Measurements from ENCODE around the gene RTN4. TPM values are rescaled to one million over a fixed set of nuclear protein-coding genes. Genes with fewer than 3 reads are reported as not detected.

Gene RTN4
- polyA plus RNA-seq, 3 donors from 2014 or later, result 75.8 to 173 (median 152) TPM

DNA sequence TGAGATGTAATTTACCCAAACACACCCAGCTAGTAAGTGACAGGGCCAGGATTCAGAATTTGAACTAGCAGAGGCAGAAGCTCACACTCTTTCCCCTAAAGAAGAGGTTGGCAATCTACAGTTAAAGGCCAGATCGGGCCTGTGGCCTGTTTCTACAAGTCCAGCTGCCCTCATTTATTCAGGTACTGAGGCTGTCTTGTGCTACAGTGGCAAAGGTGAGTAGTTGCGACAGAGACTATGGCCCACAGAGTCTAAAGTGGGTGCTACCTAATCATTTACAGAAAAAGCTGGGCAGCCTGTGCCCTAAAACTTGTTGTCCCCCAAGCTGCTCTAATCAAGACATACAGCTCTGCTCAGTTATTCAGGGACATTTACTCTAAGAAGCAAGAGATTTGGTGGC lies 86.8 kb downstream of the RTN4 start:
- peak overlapping the region in 2 of 6 donors; percentile 30 to 40 for H3K27ac Mint-ChIP-seq
- no peak overlapping the region for H3K4me3 Mint-ChIP-seq
- peaks cover 0 to 4% (median 0%) of the 10 kb centered on the region in 6 donors for H3K9me3 Mint-ChIP-seq
- peaks cover 0 to 18% (median 15%) of the 10 kb centered on the region in 3 donors for H3K36me3 Mint-ChIP-seq
- DNase-seq, result no peak
- H3K4me1 Mint-ChIP-seq, result peaks cover 50 to 54% of the 10 kb centered on the region in 2 donors
- peaks cover 0 to 3% (median 2%) of the 10 kb centered on the region in 3 donors for H3K27me3 Mint-ChIP-seq (ENCODE audit: low read depth in 3 of 3)

GRCh38 chr2:54962935-54963440 lies 87.3 kb downstream of the RTN4 start:
- H3K36me3 Mint-ChIP-seq, result peaks cover 0 to 14% (median 11%) of the 10 kb centered on the region in 3 donors
- H3K4me1 Mint-ChIP-seq, result peaks cover 45 to 49% of the 10 kb centered on the region in 2 donors
- H3K4me3 Mint-ChIP-seq, result no peak overlapping the region

DNA sequence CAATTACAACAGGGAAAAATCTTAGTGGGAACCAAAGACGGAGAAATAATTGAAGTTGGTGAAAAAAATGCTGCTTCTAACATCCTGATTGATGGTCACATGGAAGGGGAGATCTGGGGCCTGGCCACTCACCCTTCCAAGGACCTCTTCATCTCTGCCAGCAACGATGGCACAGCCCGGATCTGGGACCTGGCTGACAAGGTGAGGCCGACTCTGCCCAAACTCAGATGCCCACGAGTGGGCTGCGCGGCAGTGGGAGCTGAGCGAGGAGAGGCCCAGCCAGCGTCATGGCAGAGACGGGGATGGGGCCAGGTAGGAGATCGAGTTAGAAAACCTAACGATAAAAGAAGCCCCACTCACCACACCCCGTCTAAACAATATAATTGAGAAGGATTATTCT lies 87.7 kb downstream of the RTN4 start:
- Mint-ChIP-seq H3K27me3 (ENCODE audit: low read depth in 3 of 3) (peaks cover 0 to 3% (median 2%) of the 10 kb centered on the region in 3 donors), H3K4me1 (peaks cover 43 to 45% of the 10 kb centered on the region in 2 donors), H3K27ac (peak overlapping the region in 1 of 6 donors; percentile 26), H3K36me3 (peaks cover 0 to 13% (median 11%) of the 10 kb centered on the region in 3 donors), H3K4me3 (no peak overlapping the region), H3K9me3 (peaks cover 0 to 4% (median 0%) of the 10 kb centered on the region in 6 donors)
- DNase-seq, result no peak

More at GRCh38 chr2:54962935-54963440, 87.3 kb downstream of the RTN4 start:
- Mint-ChIP-seq H3K27me3 (ENCODE audit: low read depth in 3 of 3) (peaks cover 0 to 3% (median 2%) of the 10 kb centered on the region in 3 donors), H3K27ac (peak overlapping the region in 2 of 6 donors; percentile 30 to 40), H3K9me3 (peaks cover 0 to 4% (median 0%) of the 10 kb centered on the region in 6 donors)
- no peak for DNase-seq

- Mint-ChIP-seq H3K27me3 (ENCODE audit: low read depth in 3 of 3) (peaks cover 0 to 3% (median under 1%) of the 10 kb centered on the region in 3 donors), H3K4me3 (no peak overlapping the region)
- no peak for DNase-seq
Observed at GRCh38 chr2:54960164-54960563, 90.1 kb downstream of the RTN4 start.

DNA sequence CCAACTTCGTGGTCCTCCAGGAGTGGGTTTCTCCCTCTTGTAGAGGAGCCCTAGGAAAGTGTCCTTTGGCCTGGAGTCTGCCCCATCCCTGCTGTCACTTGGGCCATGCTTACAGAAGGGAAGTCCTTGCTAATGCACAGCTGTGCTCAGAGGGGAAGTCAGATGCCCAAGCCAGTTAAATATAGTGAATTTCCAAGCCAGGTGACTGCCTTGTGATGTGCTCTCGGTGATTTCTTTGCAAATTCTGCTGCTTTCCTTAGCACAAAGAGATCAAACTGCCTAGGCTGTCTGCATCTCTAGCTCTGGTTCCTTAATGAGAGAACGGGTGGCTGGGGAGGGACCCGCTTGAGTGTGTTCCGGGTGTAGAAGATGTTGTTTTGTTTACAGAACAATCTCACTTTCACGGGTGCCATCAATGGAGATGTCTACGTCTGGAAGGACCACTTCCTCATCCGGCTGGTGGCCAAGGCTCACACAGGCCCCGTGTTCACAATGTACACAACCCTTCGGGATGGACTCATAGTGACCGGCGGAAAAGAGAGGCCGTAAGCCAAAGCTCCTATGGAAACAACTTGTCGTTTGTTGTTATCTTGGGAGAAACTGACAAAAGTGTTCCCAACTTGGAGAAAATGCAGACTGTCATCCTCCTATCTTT lies 91.4 kb downstream of the RTN4 start:
- Mint-ChIP-seq H3K9me3 (peaks cover 0 to 4% (median 0%) of the 10 kb centered on the region in 6 donors), H3K36me3 (peaks cover 0 to 8% (median 6%) of the 10 kb centered on the region in 3 donors), H3K4me1 (peaks cover 38 to 39% of the 10 kb centered on the region in 2 donors), H3K27ac (peak overlapping the region in 1 of 6 donors; percentile 56), H3K27me3 (ENCODE audit: low read depth in 3 of 3) (peaks cover 0 to 3% (median 3%) of the 10 kb centered on the region in 3 donors), H3K4me3 (no peak overlapping the region)
- DNase-seq, result no peak

More at GRCh38 chr2:54960164-54960563, 90.1 kb downstream of the RTN4 start:
- Mint-ChIP-seq H3K9me3 (peaks cover 0 to 4% (median 0%) of the 10 kb centered on the region in 6 donors), H3K4me1 (peaks cover 42% of the 10 kb centered on the region in 2 donors), H3K36me3 (peaks cover 0 to 8% (median 6%) of the 10 kb centered on the region in 3 donors), H3K27ac (peak overlapping the region in 2 of 6 donors; percentile 26 to 49)

DNA sequence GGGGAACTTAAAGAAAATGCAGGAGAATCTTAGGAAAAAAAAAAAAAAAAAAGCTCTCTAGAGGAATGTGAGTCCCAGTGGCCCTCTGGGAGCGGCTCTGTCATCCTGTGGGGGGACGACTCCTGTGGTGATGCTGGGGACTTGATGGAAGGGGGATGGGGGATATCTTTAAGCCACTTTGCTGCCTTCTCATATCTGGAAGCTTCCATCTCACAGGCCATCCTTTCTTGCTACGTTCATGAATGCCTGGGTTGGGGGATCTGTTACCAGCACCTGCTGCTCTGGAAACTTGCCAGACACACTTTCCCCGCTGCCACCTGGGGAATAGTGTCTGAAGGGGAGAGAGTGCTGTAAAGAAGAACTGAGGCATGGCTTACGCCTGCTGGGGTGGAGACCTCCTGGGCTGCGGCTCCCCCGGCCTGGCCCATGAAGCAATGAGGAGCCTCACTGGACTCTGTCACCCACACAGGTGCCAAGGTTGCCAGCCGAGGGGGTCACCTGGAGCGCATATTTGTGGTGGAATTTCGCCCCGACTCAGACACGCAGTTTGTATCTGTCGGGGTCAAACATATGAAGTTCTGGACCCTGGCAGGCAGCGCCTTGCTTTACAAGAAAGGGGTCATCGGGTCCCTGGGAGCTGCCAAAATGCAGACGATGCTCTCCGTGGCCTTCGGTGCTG lies 92.8 kb downstream of the RTN4 start:
- Mint-ChIP-seq H3K4me1 (peaks cover 30 to 38% of the 10 kb centered on the region in 2 donors), H3K27me3 (ENCODE audit: low read depth in 3 of 3) (peaks cover 0 to 3% (median 3%) of the 10 kb centered on the region in 3 donors), H3K4me3 (no peak overlapping the region), H3K9me3 (peaks cover 0 to 4% (median 0%) of the 10 kb centered on the region in 6 donors), H3K36me3 (peaks cover 0 to 8% (median 3%) of the 10 kb centered on the region in 3 donors), H3K27ac (peak overlapping the region in 2 of 6 donors; percentile 30 to 45)
- DNase-seq, result no peak

GRCh38 chr2:54956111-54956627 lies 94.1 kb downstream of the RTN4 start:
- Mint-ChIP-seq H3K36me3 (peaks cover 0 to 4% (median 3%) of the 10 kb centered on the region in 3 donors), H3K4me1 (peaks cover 38 to 41% of the 10 kb centered on the region in 2 donors), H3K9me3 (no peaks in the 10 kb centered on the region), H3K27me3 (ENCODE audit: low read depth in 3 of 3) (peaks cover 0 to 3% (median 3%) of the 10 kb centered on the region in 3 donors), H3K27ac (peak overlapping the region; percentile 56 to 89 (median 82)), H3K4me3 (peak overlapping the region; percentile 10 to 71 (median 67))
- no peak for DNase-seq

DNA sequence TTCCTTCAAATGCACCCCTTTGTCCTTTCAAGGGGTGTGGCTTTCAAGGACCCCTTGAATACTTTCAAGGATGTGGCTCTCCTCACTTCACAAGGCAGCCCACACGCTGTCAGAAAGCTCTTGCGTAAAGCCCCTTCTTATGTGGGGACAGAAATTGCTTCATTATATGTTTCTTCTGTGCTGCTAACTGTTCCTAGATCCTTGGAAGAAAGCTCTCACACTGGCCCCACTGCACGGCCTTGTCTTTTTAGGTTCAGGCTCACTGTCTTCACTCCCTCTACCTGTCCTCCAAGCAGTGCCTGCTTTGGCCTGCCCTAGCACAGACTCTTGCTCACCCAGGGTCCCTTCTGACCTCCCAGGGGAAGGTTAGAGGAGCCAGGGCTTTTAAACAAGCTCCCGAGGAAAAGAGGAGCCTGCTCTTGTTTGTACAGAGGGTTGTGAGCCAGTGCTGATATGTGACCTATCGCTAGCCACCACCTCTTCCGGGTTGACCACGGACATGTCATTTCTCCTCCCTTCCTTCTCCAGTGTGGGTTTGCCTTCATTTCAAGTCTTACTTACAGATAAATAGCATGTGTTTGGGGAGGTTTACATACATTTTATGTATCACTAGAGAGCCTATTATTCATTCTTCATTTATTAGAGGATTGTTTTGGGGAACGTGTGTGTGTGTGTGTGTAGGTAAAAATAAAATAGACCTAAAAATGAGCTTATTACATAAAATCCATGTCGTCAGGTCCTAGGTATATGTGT lies 94.7 kb downstream of the RTN4 start:
- Mint-ChIP-seq H3K9me3 (no peaks in the 10 kb centered on the region), H3K27me3 (ENCODE audit: low read depth in 3 of 3) (peaks cover 0 to 3% (median 2%) of the 10 kb centered on the region in 3 donors), H3K36me3 (no peaks in the 10 kb centered on the region), H3K4me3 (peak overlapping the region; percentile 10 to 71 (median 67)), H3K4me1 (peaks cover 44 to 45% of the 10 kb centered on the region in 2 donors), H3K27ac (peak overlapping the region; percentile 56 to 89 (median 81))
- peak in 1 of 3 donors; percentile 14 for DNase-seq

DNA sequence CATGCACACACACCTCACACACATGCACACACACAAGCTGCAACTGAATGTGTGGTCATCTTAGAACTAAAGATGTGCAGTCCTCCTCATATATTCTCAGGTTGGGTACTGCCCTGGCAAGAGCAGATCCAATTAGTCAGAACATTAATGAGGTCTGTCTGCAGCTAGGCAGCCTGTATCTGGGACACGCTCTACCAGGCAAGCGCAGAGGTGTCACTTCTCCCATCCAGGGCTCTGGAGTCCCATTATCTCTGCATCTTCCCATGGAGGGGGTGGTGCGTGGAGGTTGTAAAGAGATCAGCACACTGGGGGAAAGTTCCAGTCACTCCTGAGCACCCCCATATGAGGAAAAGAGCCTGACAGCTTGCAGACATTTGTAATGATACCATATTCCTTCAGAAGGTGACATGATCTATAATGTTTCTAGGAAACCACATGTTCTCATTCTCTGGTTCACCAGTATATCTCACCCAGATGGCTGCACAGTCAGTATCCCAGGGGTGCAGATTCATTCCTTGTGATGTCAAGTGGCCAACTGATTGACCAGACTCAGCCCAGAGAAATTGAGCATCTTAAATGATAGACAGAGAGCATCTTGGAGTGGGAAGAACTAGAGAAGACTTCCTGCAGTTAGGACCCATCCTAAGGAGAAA lies 95.4 kb downstream of the RTN4 start:
- H3K36me3 Mint-ChIP-seq, result no peaks in the 10 kb centered on the region
- peaks cover 0 to 3% (median 0%) of the 10 kb centered on the region in 3 donors for H3K27me3 Mint-ChIP-seq (ENCODE audit: low read depth in 3 of 3)
- peaks cover 51 to 52% of the 10 kb centered on the region in 2 donors for H3K4me1 Mint-ChIP-seq
- DNase-seq, result no peak
- H3K9me3 Mint-ChIP-seq, result no peaks in the 10 kb centered on the region
- peak overlapping the region in 5 of 6 donors; percentile 1 to 89 (median 64) for H3K27ac Mint-ChIP-seq
- peak overlapping the region in 4 of 5 donors; percentile 14 to 71 (median 63) for H3K4me3 Mint-ChIP-seq

GRCh38 chr2:54954158-54954557 lies 96.1 kb downstream of the RTN4 start:
- Mint-ChIP-seq H3K9me3 (no peaks in the 10 kb centered on the region), H3K4me3 (no peak overlapping the region), H3K4me1 (peaks cover 53% of the 10 kb centered on the region in 2 donors)

DNA sequence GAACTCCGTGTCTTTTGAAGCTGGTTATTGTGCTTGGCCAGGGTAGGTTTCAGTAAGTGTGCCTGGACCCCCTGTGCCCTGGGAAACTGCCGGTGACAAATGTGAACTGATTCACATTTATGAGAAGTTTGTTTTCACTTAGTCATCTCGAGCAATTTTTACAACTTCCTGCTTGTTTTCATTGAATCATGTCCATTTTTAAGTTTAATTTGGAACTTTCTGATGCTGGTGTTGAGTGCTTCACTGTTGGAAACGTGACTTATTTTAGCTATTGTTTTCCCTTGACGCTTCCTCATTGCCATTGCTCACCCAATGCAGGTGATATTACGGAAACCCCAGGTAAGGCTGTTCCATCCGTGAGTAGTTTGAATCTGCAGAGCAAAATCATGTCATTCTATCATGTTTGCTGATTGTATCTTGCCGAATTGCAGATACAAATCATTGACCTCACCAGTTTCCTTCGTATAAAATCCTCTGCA lies 97.2 kb downstream of the RTN4 start:
- H3K27me3 Mint-ChIP-seq (ENCODE audit: low read depth in 3 of 3), result peaks cover 0 to 3% (median 0%) of the 10 kb centered on the region in 3 donors
- no peaks in the 10 kb centered on the region for H3K36me3 Mint-ChIP-seq
- peak overlapping the region in 1 of 6 donors; percentile 34 for H3K27ac Mint-ChIP-seq
- H3K4me1 Mint-ChIP-seq, result peaks cover 53% of the 10 kb centered on the region in 2 donors
- no peak for DNase-seq
- H3K9me3 Mint-ChIP-seq, result no peaks in the 10 kb centered on the region
- H3K4me3 Mint-ChIP-seq, result no peak overlapping the region

More at GRCh38 chr2:54954158-54954557, 96.1 kb downstream of the RTN4 start:
- H3K36me3 Mint-ChIP-seq, result no peaks in the 10 kb centered on the region
- no peak for DNase-seq
- H3K27me3 Mint-ChIP-seq (ENCODE audit: low read depth in 3 of 3), result peaks cover 0 to 3% (median 0%) of the 10 kb centered on the region in 3 donors
- peak overlapping the region in 1 of 6 donors; percentile 83 for H3K27ac Mint-ChIP-seq

DNA sequence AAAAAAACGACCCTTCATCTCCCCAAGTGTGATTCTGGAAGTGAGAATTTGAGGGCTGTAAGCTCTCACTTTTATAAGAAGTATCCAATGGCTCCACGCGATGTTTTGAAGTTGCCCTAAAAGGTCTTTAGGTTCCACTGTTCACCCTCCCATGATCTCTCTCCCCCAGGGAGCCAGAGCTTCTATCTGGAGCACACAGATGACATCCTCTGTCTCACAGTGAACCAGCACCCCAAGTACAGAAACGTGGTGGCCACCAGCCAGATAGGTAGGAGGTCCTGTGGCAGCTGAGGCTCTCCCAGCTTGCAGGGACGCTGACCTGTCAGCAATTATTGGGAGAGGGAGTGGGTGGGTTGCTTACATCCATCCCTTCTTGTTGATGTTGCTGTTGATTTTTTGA lies 97.8 kb downstream of the RTN4 start:
- H3K36me3 Mint-ChIP-seq, result no peaks in the 10 kb centered on the region
- peak overlapping the region in 1 of 6 donors; percentile 38 for H3K27ac Mint-ChIP-seq
- H3K4me3 Mint-ChIP-seq, result no peak overlapping the region
- no peaks in the 10 kb centered on the region for H3K9me3 Mint-ChIP-seq
- H3K4me1 Mint-ChIP-seq, result peaks cover 51 to 54% of the 10 kb centered on the region in 2 donors
- H3K27me3 Mint-ChIP-seq (ENCODE audit: low read depth in 3 of 3), result peaks cover 0 to 3% (median 0%) of the 10 kb centered on the region in 3 donors
- DNase-seq, result no peak

All from immature natural killer cell (primary cell).